ENCODE data around the gene ZNF532. TPM values are rescaled to one million over a fixed set of nuclear protein-coding genes. Genes with fewer than 3 reads are reported as not detected.
"Not testable (repeated sequence)": the region's sequence is repeated elsewhere in the genome, so short reads cannot be mapped to it uniquely, and the experiment has no call there.

ZNF532 gene
- total RNA-seq, 1 donor from 2014 or later = 77.1 TPM

DNA sequence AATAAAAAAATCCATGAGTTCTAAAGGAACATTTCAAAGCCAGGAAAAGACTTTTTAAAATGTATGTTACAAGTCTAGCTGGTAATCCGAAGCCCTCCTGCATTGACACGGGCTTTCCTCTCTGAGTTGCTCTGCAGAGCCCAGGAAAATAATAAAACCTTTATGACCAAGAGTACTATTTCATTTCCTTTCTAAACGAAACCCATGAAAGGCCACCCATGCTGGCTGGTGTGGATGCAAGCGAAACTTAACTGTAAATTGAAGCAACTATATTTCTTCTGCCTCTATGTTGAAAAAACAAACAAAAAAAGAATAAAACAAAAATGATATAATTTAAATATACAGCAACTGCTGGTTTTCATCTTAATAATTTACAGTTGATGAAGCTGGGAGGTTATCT, 41.3 kb upstream of the ZNF532 start:
- H3K27me3 ChIP-seq = no peaks in the 10 kb centered on the region

DNA sequence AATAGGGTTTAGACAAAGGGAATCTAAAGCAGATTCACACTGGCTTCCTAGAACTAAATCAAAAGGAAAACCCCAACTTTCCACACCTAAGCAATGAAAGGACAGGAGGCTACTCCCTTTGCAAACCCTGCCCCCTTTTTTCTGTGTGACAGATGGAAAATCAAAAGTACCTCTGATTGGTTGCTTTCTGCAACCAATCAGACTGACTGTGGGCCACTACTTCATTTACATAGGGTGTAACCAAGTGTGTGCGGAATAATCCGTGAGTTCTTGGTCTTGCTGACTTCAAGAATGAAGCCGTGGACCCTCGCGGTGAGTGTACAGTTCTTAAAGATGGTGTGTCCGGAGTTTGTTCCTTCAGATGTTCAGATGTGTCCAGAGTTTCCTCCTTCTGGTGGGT, 37.8 kb upstream of the ZNF532 start:
- H3K27me3 ChIP-seq; H3K4me1 ChIP-seq; intact Hi-C loops (cut with DNase I); DNase-seq (ENCODE audit: extremely low spot score in 2 of 2); H3K27ac ChIP-seq; H3K4me3 ChIP-seq; H3K9me3 ChIP-seq; H3K36me3 ChIP-seq: not testable (repeated sequence)

More for the DNA sequence above, 41.3 kb upstream of the ZNF532 start:
- intact Hi-C loops (cut with DNase I) = no loop called here
- TF ChIP-seq, protein P1, sequence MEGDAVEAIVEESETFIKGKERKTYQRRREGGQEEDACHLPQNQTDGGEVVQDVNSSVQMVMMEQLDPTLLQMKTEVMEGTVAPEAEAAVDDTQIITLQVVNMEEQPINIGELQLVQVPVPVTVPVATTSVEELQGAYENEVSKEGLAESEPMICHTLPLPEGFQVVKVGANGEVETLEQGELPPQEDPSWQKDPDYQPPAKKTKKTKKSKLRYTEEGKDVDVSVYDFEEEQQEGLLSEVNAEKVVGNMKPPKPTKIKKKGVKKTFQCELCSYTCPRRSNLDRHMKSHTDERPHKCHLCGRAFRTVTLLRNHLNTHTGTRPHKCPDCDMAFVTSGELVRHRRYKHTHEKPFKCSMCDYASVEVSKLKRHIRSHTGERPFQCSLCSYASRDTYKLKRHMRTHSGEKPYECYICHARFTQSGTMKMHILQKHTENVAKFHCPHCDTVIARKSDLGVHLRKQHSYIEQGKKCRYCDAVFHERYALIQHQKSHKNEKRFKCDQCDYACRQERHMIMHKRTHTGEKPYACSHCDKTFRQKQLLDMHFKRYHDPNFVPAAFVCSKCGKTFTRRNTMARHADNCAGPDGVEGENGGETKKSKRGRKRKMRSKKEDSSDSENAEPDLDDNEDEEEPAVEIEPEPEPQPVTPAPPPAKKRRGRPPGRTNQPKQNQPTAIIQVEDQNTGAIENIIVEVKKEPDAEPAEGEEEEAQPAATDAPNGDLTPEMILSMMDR (IDR thresholded peaks at IDR 0.05) = no peak
- TF ChIP-seq POLR2A (IDR thresholded peaks at IDR 0.05) (no peak), POLR2AphosphoS5 (IDR thresholded peaks at IDR 0.05; ENCODE audit: insufficient read depth in 1 of 2, low read depth in 1 of 2) (no peak)
- Histone ChIP-seq H3K4me1 (no peaks in the 10 kb centered on the region), H3K36me3 (no peaks in the 10 kb centered on the region), H3K9me3 (no peaks in the 10 kb centered on the region), H3K4me3 (no peak overlapping the region), H3K27ac (no peak overlapping the region)
- DNase-seq (ENCODE audit: extremely low spot score in 2 of 2) = no peak

DNA sequence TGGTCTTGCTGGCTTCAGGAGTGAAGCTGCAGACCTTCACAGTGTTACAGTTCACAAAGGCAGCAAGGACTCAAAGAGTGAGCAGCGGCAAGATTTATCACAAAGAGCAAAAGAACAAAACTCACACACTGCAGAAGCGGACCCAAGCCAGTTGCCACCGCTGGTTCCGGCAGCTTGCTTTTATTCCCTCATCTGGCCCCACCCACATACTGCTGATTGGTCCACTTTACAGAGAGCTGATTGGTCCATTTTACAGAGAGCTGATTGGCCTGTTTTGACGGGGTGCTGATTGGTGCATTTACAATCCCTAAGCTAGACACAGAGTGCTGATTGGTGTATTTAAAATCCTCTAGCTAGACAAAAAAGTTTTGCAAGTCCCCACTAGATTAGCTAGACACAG, 37.2 kb upstream of the ZNF532 start:
- TF ChIP-seq, protein P1 (IDR thresholded peaks at IDR 0.05) = no peak
- TF ChIP-seq POLR2A (IDR thresholded peaks at IDR 0.05) = no peak
- no peak for TF ChIP-seq POLR2AphosphoS5 (IDR thresholded peaks at IDR 0.05; ENCODE audit: insufficient read depth in 1 of 2, low read depth in 1 of 2)
- H3K9me3 ChIP-seq = no peaks in the 10 kb centered on the region
- DNase-seq (ENCODE audit: extremely low spot score in 2 of 2) = no peak
- H3K27ac ChIP-seq = no peak overlapping the region
- no peaks in the 10 kb centered on the region for H3K4me1 ChIP-seq
- no peak overlapping the region for H3K4me3 ChIP-seq
- no peaks in the 10 kb centered on the region for H3K36me3 ChIP-seq
- no peaks in the 10 kb centered on the region for H3K27me3 ChIP-seq
- intact Hi-C loops (cut with DNase I) = no loop called here

DNA sequence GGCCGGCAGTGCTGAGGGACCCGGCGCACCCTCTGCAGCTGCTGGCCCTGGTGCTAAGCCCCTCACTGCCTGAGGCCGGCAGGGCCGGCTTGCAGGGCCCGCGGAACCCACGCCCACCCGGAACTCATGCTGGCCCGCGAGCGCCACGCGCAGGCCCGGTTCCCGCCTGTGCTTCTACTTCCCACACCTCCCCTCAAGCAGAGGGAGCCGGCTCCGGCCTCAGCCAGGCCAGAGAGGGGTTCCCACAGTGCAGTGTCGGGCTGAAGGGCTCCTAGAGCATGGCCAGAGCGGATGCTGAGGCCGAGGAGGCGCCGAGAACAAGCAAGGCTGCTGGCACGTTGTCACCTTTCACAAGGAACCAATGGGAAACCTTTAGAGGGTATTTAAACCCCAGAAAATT, 36.8 kb upstream of the ZNF532 start:
- H3K36me3 ChIP-seq = no peaks in the 10 kb centered on the region

DNA sequence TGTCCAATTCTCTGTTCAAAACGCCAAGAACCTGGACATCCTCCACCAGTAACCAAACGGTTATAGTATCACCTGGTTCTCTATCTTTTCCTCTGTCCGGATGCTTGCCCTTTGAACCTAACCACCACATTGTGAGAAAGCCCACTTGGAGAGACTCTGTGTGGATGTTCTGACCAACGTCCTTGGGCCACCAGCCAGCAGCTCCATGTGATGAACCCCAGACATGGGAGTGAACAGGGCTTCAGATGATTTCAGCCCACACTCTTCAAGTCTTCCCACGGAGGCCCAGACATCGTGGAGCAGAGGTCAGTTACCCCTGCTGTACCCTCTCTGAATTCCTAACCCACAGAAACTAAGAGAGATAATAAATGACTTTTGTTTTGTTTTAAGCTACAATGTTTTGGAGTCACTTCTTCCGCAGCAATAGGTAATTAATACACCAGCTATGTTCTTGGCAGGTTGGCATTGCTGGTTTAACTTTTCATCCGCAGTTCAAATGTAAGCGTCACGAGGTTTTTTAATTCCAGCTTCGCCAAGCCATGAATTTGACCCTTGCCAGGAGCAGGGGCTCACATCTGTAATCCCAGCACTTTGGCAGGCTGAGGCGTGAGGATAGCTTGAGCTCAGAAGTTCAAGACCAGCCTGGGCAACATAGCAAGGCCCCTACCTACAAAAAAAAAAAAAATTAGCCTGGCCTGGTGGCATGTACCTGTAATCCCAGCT, 36.1 kb upstream of the ZNF532 start:
- intact Hi-C loops (cut with DNase I) = no loop called here
- no peaks in the 10 kb centered on the region for H3K9me3 ChIP-seq
- no peaks in the 10 kb centered on the region for H3K27me3 ChIP-seq
- no peaks in the 10 kb centered on the region for H3K36me3 ChIP-seq
- H3K4me3 ChIP-seq = no peak overlapping the region
- H3K4me1 ChIP-seq = no peaks in the 10 kb centered on the region
- no peak overlapping the region for H3K27ac ChIP-seq
- TF ChIP-seq POLR2A (IDR thresholded peaks at IDR 0.05) (no peak), POLR2AphosphoS5 (IDR thresholded peaks at IDR 0.05; ENCODE audit: insufficient read depth in 1 of 2, low read depth in 1 of 2) (no peak)
- TF ChIP-seq, protein P1 (IDR thresholded peaks at IDR 0.05) = no peak
- no peak for DNase-seq (ENCODE audit: extremely low spot score in 2 of 2)

More for the DNA sequence above, 36.8 kb upstream of the ZNF532 start:
- intact Hi-C loops (cut with DNase I) = no loop called here
- no peaks in the 10 kb centered on the region for H3K9me3 ChIP-seq
- no peaks in the 10 kb centered on the region for H3K4me1 ChIP-seq
- H3K27ac ChIP-seq = no peak overlapping the region
- DNase-seq (ENCODE audit: extremely low spot score in 2 of 2) = no peak
- TF ChIP-seq POLR2AphosphoS5 (IDR thresholded peaks at IDR 0.05; ENCODE audit: insufficient read depth in 1 of 2, low read depth in 1 of 2) = no peak
- TF ChIP-seq POLR2A (IDR thresholded peaks at IDR 0.05) = no peak
- TF ChIP-seq, protein P1 (IDR thresholded peaks at IDR 0.05) = no peak
- no peaks in the 10 kb centered on the region for H3K27me3 ChIP-seq
- no peak overlapping the region for H3K4me3 ChIP-seq
